GM21576 (cell line): ENCODE measurements around the gene CNIH3.

Experiments used
- ATAC-seq: cut with Tn5 transposase; IDR thresholded peaks from one replicate; pipeline ENCODE4 v1.9.1; 2021; ENCODE audit warnings: mild to moderate bottlenecking, moderate library complexity; ENCODE audit not compliant: unreplicated experiment

CNIH3 gene

DNA sequence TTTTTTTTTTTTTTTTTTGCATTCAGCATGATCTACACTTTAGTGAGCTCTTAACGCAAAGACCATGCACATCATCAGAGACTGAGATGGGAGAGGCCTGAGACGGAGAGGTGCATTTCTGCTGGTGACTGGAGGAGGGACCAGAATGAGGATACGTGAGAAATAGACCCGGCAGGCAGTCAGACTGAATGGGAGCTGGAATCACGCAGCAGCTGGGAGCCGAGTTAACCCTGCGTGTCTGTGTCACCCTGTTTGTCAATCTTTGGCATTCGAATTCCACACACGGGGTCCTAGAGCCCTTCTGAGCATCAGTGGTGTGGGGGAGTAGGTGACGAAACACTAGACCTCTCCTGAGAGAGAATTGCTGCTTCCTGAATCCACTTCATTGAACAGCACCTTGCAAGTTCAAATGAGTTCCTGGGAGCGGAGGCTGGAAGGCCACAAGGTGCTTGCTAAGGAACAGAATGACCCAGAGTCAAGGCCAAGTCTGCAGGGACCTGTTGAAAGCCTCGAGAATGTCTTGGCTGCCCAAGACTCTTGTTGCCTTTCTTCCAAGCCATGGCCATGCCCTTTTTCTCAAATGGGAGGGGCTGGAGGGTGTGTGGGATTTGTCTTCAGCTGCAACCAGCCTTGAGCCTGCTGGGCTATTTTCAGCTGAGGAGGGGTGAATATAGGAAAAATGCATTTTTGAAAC lies 123.3 kb downstream of the CNIH3 start:
- no peak for ATAC-seq

DNA sequence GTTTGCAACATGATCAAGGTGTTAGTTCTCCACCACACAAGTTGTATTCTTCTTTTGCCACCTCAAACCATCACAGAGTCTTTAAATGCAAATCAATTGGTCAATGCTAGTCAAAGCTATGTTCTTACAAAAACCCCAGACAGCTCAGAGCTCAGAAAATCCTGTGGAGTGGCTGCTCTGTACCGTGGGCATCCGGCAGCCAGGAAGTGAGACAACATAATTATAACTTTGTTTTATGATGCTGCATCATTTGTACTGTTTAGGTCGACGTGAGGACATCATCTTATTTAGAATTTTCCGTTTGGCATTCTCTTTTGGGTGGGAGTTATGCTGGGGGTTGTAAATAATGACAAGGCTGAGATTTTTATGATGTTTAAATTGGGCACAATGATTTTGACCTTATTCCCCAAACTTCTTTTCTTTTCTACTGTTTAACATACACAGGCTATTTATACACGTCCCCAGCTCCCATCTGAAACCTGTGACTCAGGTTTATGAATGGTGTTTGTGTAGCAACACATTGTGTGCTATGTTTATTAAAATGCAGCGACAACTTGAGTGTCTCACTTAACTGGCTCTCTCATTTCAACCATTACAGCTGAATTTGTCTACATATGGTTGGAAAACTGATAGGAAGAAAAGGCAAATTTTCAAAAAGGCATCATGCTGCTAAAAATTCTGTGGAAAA lies 124.0 kb downstream of the CNIH3 start:
- peak; percentile 78 for ATAC-seq

DNA sequence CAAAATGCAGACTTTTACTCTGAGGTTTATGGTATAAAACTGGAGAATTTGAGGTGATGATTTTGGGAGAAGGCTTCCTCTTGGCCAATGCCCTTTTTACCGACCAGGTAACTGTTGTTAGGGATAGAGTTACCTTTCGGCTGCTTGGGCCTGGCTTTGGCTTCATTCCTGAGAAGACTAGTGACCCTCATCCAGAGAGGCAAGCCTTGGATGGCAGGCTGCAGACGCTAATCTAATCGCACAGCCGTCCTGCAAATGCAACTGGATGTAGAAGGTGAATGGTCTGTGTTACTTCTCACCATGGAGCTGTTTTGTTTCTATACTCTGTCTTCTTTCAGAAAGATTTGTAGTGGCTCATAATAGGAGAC lies 124.6 kb downstream of the CNIH3 start:
- ATAC-seq = no peak

DNA sequence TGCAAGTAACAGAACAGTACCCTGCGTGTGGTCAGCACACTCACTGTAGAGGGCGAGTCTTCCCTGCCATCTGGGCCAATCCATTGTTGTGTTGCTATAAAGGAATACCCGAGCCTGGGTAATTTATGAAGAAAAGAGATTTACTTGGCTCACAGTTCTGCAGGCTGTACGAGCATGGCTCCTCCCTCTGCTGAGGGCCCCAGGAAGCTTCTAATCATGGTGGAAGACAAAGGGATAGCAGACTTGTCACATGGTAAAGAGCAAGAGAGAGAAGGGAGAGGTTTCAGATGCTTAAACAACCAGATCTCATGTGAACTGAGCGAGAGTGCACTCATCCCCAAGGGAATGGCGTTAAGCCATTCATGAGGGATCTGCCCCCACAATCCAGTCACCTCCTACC lies 126.2 kb downstream of the CNIH3 start:
- no peak for ATAC-seq

DNA sequence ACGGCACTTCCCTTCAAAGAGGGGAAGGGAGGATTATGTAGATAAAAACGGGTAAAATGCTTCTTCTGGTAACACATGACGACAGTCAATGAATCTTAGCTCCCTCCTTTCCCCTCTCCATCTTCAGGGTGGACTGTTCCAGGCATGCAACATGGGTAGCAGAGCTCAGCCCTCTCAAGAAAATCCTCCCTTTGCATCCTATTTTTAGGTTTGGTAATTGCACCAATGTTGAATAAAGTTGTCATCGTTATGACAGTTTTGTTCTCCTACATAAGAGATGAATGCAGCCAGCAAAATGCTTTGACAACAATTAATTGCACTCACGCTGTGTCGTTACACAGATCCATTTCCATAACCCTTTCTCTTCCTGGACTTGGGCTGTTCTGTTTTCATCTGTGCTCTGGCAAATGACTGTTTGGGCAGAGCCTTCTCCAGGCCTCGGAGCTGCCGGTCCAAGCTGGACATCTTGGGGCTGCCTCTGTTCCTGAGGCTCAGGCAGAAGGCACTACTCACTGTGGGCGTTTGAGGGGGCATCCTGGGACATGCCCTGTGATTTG lies 127.6 kb downstream of the CNIH3 start:
- ATAC-seq = no peak

DNA sequence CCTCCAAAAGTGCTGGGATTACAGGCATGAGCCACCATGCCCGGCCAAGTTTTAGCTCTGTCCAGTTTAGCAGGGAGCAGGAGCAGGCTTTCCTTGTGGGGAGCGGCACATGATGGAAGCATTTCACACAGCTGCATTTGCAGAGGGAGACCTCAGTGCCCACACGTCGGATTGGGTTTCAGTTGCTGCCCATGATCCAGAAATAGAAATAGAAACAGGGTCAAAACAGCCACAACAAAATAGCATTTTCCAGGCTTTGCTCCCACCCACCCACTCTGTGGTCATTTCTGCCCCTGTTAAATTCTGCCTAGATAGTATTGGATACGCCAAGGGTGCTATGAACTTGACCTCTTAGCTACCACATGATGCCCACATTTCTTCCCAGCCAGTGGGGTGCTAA lies 128.4 kb downstream of the CNIH3 start:
- no peak for ATAC-seq

DNA sequence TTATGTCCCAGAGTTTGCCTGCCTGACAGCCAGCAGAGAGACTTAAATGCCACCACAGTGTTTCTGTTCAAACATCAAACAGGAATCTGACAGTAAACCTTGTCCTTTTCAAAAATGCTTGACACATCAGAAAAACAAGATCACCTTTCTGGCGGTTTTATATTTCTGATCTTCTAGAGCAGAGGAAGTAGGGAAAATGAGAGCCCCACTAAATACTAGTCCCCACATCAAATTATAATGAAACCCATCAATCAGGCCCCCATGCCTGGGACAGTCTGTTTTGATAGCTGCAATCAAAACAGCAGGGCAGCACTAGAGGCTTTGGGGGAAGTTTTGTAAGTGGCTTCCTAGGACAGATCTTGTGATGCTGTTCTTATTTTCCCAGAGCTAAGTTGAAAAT lies 129.3 kb downstream of the CNIH3 start:
- ATAC-seq = no peak

DNA sequence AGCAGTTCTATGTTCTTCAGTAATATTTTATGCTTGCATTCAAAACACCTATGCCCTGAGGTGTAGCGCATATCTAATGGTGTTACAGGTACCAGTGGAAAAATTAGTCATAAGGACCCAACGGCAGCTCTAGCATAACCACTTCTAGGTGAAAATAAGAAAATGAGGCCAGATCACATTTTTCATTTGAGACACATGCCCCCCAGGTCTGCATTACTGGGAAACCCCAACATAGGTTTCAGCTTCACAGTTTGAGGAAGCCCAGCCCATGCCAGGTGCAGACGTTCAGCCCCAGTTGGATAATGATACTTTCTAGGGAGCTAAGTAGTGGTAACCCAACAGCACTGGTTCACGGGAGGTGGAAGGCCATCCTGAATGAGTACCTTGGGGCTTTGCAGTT lies 129.8 kb downstream of the CNIH3 start:
- ATAC-seq = peak; percentile 69

DNA sequence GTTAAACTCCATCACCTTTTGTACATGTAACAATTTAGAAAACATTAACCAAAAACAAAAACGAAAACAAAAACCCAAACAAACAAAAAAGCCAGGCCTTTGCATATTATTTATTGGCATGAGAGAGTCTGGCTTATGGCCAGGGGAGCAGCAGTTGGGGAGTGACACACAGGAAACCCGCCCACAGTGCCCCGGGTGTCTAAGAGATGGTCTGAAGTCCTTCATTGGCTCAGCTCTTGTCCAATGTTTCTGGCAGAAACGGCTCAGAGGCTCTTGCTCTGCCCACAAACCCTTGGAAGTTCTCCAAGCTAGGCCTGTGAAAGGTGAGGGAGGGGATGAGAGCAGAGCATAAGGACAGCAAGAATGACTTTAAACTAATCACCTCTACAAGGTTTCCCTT lies 131.5 kb downstream of the CNIH3 start:
- ATAC-seq = peak; percentile 38

DNA sequence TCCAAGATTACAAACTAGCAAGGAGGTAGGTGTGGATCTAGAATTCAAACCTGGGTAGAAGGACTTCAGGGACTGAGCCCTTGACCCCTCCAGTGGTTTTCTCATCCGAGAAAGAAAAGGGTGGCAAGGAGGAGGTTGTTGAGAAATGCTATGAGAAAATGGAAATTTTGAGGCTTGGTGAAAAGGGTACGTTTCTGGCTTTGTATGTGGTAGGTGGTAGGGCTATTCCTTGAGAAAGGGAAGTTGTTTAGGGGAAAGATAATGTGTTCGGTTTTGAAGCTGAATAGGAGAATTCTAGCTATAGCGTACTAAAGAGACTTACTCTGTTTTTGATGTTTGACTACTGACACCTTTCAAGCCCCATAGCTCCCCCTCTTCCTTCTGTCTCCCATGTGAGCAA lies 133.8 kb downstream of the CNIH3 start:
- no peak for ATAC-seq

DNA sequence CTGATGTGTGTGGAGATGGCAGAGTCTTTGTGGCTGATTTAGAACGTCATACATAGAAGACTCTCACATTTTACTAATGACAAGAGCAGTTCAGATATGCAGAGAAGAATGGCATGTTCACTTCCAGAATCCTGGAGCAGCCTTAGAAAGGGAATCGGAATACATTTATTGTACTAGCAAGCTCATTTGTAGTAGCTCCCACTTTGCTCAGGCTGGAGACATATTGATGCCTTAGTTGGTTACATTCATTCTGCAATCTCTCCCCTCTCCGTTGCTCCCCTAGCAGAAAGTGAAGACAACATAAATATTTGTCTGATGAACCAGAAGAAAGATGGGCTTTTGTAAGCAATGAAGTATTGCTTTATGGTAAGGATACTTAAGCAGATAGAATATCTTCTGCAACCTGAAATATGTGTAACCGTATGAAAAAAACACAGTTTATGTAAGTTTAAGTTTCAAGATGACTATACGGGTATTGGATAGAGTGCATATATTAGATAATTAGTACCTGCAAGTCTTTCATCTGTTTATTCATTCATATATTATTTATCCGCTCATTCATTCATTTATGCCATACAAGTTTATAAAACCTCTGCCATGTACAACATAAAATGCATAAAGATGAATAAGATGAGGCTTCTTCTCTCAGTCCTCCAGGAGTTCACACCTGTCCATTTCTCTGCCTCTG lies 135.7 kb downstream of the CNIH3 start:
- no peak for ATAC-seq

DNA sequence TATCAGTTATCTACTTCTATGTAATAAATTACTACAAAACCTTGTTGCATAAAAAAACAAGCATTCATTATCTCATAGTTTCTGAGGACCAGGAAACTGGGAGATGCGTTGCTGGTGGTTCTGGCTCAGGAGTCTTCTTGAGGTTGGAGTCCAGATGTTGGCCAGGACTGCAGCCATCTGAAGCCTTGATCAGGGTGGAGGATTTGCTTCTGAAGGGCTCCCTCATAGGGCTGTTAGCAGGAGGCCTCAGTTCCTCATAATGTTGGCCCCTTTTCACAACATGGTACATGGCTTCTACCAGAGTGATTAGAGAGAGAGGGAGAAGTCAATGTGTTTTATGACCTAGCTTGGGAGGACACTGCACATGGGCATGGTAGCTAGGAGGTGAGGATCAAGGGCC lies 137.4 kb downstream of the CNIH3 start:
- no peak for ATAC-seq

DNA sequence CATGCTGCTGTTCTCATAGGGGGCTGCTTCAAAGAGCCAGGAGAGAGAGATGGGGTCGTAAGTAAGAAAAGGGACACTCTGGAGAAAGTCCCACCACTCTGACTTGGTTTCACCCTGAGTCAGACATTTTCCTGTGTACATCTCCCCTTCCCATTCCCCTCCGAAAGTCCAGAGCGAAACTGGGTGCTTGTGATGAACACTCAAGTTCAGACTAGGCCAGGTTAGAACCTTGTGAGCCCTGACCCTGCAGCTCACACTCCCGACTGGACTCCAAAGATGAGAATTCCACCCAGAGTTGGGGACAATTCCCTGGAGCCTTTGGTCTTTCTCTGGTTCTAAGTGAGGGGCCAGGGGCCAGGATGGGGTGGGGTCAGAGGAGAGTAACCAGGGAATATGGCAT lies 139.5 kb downstream of the CNIH3 start:
- no peak for ATAC-seq

DNA sequence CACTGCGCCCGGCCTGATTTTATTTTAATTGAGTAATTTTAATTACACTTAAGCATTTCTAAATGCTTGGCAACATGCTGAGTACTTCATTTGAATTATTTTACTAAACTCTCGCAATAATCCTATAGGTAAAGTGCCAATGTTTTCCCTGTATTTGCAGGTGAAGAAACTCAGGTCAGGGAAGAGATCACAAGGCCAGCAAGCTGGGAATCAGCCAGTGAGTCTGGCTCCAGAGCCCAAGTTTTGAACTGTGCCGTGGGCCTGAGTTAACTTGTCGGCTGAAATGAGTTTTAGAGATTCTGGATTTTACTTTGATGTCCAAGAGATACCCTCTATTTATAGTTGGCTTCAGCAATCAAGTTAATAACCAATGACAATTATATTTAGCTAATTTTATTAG lies 141.4 kb downstream of the CNIH3 start:
- ATAC-seq = no peak

DNA sequence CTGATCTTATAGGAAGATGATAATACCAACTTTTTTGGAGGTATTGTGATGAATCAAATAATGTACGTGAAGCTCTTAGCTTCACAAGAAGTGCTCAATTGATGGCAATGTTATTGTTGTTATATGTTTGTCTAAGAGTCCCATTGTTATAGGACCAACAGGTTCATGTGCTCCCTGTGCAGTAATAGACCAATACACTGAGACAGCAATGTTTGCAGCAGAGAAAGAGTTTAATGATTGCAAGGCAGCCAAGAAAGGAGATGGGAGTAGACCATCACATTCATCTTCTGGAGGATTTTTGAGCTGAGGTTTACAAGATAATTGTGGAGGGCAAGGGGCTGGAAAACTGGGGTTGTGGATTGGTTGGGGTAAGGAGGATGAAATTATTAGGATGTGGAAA lies 143.0 kb downstream of the CNIH3 start:
- ATAC-seq = no peak

DNA sequence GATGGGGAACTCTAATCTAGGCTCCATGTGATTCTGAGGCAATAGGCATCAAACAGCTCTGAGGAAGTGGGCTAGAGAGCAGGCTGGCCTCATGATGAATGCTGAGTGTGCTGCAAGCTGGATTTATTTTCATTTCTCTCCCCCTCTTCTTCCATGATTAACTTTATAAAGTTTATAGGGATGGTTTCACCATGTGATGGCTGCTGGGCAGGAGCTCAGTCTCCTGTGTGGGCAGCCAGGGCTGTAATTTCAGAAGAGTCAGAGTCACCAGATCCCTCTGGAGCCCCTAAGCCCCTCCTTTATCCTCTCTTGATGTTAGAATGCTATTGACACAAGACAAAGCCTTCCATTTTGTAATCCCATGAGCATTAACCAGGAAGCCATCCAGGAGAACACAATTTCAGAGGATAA lies 143.6 kb downstream of the CNIH3 start:
- ATAC-seq = no peak

DNA sequence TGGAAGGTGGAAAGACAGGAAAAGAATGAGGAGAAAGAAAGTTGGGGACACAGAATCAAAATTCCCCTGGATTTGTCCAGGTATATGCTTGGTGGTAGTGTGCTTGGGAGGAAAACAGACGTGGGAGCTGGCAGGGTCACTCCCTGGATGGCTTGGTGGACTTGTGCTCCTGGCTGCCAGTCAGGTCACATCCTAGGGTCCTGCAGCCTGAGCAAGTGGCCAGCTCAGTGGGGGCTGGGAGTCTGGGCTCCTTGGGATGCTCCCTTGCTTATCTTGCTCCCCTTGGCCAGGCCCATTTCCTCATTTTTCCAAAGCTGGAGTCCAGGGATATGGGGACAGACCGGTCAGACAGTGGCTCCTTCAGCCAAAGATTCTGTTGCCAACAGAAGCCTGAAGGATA lies 144.0 kb downstream of the CNIH3 start:
- ATAC-seq = no peak

DNA sequence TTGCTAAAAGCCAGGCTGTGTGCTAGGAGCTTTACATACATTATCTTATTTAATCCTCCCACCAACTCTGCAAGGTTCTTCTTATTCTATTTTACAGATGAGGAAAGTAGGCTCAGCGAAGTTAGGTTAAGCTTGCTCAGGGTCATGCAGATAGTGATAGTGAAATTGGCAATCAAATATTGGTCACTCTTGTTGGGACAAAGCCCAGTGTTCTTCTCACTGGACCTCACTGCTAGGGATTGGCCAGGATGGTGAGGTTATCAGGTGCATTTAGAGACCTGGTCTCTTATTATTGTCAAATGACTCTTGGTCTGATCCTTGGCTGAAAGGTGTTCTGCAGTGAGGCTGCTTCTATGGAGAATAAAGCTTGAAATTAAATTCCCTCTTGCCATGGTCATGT lies 145.1 kb downstream of the CNIH3 start:
- ATAC-seq = no peak

DNA sequence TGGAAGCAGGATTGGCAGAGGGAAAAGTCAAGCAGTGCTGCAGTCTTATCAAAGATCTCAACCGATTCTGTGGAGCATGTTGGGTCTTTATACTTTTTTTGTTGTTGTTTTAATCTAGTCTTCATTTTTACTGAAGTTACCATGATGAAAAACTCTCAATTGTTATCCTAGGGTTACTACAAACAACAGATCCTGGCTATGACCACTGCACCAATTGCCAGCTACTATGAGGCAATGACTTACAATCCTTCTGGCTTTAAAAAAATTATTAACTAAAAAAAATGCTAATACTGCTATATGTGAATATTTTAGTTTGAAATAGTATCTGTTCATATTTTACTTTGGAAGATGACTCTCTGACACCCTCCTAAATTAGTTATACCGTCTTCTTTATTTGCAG lies 145.9 kb downstream of the CNIH3 start:
- ATAC-seq = no peak

DNA sequence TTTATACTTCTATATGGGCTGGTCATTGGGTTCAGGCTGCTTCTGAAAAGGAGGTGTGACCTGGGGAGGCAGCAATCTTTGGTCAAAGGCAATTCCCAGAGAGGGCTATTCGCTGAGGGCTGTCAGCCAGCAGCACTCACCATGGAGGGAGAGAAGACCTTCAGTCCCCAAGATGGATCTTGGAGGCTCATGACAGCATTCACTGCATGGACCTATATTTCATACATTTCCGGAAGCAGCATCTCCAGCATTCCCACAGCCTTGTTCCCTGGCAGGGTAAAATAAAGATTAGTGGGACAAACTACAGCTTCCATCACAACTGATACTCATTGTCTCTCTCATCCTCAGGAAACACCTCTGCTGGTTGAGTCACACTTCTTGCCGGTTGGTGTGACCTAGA lies 146.6 kb downstream of the CNIH3 start:
- no peak for ATAC-seq

DNA sequence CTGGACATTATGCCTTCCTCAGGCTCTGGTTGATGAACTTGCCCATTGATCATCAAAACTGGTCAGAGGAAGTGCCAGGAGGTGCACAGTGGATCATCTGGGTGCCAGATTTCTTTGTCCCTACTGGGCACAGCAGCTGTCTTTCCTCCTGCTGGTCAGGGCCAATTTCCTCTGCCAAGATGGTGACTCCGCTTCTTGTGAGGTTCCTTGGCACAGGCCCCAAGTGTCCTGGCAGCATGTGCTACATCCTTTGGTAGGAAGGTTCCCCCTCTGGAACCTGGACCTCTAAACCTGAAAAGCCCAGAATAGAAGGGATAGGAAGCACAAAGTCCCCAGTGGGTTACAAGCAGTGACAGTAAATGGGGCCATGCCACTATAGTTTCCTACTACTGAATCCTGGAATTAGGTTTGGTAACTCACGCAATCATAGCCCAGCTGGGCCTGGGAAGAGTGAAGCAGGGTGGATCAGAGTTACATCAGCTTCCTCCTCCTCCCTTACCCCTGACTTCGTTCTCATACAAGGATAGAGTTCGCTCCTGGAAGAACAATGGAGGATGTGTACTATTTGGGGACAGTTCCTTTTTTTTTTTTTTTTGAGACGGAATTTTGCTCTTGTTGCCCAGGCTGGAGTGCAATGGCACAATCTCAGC lies 147.1 kb downstream of the CNIH3 start:
- no peak for ATAC-seq

DNA sequence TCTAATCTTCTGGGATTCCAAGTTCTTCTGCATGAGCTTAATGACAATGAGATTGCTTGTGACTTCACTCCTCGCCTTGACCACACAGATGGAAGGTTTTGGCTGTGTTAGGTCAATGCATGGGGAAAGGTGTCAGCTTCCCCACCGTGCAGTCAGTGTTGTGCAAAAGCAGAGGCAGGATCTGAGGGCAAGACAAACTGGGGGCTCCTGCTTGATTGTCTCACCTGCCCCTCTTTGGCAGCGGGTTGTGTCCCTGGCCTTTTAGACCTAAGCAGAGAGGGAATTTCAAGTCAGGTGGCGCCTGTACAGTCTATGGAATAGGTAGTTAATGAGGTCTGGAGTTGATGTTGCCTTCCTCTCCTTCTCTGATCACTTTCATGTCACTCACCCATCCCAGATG lies 150.1 kb downstream of the CNIH3 start:
- ATAC-seq = no peak
